ENCODE results near the gene ZCCHC14.
A peak's percentile ranks its signal among the peaks of the same experiment; 100 is the strongest.
"Not testable (repeated sequence)": the region's sequence is repeated elsewhere in the genome, so short reads cannot be mapped to it uniquely, and the experiment has no call there.

ZCCHC14 gene

DNA sequence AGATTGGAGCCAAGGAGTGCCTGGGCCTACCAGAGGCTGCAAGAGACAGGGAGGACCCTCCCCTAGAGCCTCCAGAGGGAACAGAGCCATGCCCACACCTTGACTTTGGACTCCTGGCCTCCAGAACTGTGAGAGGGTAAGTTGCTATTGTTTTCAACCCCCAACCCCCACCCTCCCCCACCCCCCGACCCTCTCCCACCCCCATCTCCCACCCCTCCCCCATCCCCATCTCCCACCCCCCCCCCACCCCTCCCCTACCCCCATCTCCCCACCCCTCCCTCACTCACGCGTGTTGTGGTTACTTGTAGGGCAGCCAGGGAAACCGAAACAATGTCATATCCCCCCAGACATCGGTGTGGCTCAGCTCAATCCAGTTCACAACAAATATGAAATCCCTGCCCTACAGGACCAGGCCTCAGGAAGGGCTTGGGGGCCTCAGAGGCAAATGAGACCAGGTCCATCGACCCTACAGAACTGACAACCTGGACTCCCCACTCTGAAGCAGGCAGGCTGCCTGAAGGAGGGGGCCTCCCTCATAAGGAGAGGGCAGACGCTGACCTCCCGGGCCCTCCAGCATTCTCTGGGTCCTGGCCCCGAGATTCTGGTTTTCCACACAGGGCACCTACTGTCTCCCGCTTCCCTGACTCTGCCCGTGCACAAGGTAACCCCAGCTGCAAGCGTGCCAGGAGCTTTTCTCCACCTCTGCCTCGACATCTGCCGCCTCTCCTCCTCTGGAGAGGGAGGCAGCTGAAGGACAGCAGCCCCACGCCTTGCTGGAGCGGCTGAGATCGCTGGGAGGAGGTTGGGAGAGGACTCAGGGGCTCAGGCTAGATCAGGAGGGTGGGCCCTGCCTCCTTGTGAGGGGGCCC, 3.0 kb upstream of the ZCCHC14 start:
- DNase-seq, result no peak

DNA sequence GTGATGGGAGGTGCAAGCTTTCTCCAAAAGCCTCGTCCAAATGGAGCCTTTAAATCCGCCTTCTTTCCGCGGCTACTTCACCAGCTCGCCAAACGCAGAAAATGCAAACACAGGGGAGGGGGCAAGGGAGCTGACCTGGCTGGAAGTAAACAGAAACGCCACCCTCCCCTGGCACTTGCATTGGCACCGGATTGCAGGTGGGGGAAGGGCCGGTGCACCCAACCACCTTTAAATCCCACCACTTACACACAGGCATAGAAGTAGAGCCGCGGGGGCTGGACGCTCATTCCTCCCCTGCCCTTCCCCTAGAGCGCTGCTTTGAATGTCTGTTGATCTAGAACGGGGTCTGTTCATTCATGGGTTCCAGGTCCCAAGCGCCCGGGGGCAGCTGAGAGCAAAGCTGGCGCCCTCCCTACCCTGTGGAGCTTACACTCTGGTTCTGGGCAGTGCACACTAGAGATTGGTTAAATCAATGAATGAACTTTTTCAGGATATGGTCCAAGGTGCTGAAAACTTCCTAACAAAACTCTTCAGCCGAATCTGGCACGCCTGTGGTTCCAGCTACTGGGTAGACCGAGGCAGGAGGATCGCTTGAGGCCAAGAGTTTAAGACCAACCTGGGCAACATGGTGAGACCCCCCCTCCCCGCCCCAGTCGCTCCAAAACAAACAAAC, 920 bp upstream of the ZCCHC14 start:
- no peak for DNase-seq

DNA sequence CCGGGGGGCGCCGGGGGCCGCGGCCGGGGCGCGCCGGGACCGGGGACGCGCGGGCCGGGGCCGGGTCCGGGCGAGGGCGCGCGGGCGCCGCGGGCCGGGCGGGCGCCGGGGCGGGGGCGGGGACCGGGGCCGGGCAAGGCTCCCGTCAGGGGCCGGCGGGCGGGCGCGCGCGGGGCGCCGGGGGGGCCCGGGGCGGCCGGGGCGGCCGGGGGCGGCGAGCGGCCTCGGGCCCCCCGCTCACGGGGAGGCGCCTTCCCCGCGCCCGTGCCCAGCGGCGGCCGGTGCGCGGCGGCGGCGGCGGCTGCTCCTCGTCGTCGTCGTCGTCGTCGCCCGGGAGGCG, 563 bp downstream of the ZCCHC14 start:
- DNase-seq, result no peak

DNA sequence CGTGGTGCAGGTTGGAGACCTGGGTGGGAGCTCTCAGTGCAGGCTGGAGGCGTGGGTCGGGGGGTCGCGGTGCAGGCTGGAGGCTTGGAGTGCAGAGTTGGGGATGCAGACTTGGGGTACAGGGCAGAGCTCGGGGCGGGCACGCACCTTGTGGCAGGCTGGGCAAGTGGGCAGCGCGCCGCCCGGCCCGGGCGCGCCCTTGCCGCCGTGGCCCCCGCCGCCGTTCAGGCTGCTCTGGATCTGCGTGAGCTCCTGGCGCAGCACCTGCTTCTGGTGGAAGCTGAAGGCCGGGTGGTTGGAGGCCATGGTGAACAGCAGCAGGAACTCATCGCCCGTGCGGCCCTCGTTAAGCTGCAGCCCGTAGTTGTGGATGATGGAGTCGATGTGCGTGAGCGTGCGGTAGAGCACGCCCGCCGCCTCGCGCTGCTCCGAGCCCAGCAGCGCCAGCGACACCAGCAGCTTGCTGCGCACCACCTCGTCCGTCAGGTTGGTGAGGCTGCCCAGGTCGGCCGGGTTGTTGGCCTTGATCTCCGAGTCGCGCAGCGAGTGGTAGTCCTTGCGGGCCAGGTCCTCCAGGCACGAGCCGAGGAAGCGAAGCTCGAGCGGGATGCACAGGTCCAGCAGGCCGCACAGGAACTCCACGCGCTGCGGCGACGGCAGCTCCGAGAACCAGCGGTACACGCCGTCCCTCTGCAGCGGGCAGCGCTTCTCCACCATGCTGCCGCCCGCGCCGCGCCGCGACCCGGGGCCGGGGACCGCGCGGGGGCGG, 1.1 kb downstream of the ZCCHC14 start:
- no peak for DNase-seq

DNA sequence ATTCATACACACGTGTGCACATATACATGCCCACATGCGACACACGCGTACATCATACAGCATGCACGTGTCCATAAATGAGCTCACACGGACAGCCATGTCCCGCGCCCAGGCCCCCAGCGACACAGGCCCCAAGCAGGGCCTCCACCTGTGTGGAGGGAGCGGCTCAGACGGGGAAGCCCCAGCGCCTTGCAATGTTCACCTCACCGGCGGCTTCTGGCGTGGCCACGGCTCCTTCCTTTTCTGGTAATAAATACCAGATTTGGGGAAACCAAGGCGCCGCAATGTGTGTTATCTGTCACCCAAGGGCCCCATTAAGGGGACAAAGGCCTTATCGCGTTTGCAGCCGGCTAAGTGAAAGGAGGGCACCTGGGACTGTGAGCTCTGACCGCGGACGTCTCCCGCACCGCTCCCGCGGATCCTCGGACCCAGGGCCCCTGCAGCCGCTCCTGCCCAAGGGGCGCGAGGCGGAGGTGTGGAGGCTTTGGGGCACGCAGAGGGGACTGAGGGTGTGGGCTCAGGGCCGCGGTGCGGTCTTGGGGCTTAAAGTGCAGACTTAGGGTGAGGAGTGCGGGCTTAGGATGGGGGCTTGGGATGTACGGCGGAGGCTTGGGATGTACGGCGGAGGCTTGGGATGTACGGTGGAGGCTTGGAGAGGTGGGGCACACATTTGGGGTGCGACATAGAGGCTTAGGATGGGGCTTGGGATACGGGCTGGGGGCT, 1.9 kb downstream of the ZCCHC14 start:
- not testable (repeated sequence) for DNase-seq

DNA sequence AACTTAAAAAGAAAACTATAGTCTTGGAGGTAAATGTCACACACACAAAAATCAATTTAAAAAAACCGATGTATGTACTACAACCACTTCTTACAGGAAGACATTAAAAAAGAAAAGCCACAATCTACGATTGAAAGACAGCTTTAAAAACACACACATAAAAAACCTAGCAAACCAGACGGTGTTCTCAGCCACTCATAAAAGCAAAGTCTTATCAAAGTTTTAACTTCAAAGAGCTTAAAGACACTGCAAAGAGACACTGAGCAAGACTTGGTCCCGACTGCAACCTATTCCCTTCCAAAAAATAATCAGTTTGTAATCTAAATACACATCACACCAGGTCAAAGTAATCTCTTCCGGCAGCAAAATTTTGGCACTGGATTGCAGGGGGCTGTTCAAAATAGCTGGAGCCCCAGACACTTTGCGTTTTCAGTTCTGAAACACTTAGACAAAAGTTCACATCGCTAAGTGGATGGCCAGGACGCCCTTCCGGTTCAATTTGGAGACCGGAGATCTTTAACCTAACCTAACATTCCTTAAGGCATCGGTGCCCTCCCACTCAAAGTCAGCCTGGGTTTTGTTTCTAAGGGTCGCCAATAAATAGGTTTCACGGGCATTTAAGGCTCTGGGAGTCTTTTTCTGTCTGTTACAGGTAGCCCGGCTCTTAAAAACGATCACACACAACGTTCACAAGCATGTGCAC, 2.6 kb downstream of the ZCCHC14 start:
- no peak for DNase-seq

DNA sequence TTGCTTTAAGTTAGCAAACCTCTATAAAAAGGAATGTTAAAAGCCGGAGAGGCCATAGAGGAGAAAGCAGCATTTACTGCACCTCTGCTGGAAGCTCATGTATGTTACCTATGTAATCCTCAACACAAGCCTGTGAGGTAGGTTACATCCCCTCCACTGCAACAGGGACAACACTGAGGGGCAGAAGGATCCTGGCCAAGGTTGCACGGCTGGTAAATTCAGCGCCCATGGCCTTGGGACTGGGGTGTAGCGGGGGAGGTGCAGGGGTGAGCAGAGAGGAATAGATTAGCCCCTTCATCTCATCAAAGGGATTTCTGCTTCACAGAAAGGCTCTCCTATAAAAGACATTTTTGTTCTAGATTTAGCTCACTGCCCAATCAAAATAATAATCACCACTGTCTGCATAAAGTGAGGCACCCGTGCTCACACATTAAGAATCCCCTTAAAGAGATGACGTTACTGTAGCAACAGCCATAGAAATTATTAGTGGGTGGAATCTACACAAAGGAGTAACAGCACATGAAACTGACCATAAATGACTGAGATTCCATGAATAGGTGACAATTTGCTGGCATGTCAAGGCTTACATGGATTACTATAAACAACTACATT, 3.3 kb downstream of the ZCCHC14 start:
- DNase-seq, result no peak

DNA sequence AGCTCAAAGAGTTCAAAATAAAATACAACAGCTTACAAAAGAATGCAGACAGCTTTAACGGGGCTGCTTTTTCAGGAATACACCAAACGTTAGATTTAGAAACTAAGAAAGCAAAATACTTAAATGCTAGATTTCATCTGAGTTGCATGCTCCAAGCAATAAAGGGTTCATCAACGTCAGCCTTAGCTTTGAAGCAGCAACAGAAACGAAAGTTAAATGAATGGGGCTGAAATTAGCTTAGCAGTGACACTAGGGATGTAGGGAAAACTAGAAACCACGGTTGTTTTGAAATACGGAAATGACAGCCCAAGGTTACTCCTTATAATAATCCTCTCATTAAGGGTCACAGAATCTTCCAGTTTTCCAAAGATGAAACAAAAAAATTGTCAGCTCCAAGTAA, 3.9 kb downstream of the ZCCHC14 start:
- DNase-seq, result not testable (repeated sequence)

DNA sequence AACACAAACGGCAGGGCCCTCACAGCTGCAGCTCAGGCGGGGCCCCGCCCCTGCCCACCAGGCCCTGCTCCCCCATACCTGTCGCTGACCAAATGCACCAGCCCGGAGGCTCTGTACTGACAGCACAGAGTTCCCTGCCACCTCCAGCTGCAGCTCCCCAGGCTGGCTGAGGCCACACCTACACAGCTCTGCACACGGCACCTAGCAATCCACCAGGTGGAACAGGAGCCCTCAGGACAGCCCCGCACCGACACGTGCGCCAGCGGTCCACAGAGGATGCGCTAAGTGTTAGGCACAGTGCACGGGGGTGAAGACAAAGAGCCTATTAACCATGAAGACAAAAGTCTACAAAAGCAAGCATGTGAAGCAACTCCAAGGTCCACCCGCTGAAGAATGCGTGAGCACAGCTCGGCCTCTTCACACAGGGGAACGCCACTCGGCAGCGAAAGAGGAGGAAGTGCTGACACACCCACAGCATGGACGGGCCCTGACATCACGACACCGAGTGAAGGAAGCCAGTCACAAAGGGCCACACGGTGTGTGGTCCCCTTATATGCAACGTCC, 5.4 kb downstream of the ZCCHC14 start:
- DNase-seq, result peak; percentile 40 to 69

DNA sequence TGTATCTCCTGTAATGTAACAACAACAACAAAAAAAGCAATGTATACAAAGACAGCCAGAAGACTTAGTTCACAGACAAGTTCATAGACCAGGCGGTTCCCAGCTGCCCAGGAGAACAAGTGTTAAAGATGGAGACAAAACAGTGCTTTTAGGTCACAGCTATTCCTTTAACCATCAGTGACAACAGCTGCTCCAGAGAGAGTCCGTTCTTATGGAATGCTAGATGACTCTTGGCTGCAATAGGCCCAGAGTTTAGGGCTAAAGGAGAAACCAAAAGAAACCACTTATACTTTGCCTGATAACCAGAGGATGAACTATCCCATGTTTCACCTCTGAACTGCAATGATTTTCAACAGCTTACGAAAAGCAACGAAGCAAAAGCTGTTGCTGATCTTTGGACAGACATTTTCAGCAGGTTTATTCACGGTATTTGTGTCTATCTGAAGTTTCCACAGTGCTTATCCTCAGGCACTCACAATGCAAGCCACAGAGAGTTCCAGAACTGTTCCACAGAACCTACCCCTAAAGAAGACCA, 6.0 kb downstream of the ZCCHC14 start:
- DNase-seq, result no peak

DNA sequence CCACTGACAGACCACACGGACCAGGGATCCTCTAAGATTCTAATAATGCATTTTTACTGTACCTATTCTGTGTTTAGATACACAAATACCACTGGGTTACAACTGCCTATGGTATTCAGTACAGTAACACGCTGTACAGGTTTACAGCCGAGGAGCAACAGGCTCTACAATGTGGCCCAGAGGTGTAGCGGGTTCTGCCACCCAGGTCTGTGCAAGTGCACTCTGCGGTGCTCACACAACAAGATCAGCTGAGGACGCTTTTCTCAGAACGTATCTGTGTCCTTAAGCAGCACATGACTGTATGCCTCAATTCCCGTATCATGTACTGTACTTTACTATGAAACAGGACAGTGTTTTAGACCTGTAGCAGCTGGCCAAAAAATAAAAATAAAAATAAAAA, 6.5 kb downstream of the ZCCHC14 start:
- DNase-seq, result no peak

DNA sequence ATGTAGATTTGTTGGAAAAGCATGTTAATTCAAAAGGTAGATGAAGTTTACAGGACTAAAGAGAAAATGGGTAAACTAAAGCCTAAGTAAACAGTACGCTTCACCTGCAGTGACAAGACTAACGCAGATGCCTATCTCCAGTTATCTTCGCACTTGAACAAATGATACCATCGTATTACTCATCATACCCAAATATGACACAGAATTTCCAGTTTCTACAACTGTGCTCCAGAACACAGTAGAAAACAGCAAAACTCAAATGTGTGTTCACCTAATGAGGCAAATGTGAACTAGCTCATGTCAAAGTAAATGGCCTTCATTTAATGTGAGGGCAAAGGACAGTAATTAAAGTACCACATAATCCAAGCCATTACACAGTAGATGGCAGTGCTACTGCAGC, 7.0 kb downstream of the ZCCHC14 start:
- DNase-seq, result not testable (repeated sequence)

DNA sequence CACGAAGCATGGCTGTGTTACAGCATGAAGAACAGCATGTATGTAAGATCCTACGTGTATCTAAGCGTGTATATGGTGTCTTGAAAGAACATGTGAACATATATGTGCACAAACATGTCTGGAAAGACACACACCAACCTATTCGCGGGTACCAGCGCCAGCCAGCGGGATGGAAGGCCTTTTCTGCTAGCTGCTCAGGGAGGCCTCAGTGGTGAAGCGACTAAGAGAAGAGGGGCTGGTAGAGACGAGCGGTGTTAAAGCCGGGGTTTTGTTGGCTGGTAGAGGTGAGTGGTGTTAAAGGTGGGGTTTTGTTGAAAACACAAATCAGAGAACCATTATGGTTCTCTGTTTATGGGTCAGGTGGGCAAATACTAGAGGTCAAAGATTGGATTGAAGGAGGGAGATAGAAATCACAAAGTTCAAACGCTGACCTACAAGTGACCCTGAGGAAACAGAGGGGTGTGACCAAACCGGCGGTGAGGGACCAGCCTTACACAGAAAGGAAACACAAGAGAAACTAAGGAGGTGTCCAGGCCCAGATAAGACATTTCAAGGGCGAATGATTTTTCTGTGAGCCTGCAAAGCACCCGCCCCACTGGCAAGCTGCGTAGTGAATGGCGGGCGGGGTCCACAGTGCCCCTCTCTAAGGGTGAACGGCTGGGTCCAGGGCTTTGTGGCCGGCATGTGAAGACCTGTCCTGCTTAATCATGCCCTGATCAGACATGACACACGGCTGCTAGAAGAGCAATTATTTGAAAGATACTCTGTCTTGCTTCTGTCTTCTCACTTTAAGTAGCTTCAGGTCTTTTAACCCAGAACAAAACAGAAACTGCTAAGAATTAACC, 8.1 kb downstream of the ZCCHC14 start:
- no peak for DNase-seq

DNA sequence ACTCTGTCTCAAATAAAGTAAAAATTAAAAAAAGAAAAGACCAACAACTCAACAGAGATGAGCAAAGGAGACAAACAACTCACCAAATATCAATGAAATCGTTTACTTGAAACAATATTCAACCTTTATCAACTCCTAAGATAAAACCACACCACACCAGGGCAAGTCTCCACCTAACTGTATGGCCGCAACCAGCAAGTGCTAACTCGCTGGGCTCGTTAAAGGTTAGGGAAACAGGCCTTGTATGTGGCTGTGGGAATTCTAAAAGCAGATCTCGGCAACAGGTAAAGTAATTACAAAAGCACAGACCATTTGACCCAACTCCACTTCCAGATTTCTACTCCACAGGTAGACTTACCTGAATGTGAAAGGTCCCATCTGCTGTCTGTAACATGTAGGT, 9.3 kb downstream of the ZCCHC14 start:
- DNase-seq, result no peak

DNA sequence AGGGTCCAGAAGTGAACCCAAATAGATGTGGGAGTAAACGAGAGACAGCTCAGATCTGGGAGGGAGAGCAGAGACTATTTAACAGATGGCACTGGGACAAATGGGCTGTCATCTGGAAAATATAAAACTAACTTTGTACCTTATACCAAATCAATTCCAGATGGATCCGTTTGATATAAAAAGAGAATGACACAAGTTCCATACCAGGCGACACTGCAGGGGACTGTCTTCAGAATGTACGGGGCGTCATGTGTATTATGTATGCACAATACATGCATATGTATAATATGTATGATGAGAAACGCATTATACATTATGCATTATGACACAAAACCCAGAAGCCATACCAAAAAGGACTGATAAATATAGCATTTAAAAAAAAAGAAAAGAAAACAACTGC, 10.2 kb downstream of the ZCCHC14 start:
- not testable (repeated sequence) for DNase-seq

DNA sequence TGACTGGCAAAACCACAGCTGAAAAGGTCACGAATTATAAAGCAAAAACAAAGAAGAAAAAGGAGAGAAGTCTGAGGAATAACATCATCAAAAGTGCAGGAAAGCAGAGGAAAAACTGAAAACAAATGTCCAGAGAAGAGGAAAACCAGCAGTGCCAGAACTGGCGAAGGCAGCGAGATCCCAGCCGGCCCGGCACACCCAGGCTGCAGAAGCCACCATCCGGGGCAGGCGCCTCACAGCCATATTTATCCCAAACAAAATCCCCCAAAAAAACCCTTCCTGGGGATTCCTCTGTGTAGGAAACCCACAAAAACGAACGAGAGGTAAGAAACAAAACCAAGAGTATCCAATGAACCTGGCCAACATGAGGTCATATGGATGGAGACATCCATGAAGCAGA, 10.6 kb downstream of the ZCCHC14 start:
- DNase-seq, result no peak

DNA sequence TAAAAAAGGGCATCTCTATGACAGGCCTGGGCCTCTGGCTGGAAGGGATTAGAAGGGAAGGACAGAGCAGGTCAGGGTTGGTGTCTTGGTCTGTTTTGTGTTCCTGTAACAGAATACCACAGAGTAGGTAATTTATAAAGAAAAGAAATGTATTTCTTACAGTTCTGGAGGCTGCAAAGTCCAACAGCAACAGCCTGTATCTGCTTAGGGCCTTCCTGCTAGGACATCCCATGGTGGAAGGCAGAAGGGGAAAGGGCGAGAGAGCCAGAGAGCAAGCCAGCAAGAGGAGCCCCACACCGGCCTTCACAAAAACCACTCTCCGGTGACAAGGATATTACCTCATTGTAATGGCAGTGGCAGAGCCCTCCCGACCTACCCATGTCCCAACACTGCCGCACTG, 11.1 kb downstream of the ZCCHC14 start:
- DNase-seq, result not testable (repeated sequence)

DNA sequence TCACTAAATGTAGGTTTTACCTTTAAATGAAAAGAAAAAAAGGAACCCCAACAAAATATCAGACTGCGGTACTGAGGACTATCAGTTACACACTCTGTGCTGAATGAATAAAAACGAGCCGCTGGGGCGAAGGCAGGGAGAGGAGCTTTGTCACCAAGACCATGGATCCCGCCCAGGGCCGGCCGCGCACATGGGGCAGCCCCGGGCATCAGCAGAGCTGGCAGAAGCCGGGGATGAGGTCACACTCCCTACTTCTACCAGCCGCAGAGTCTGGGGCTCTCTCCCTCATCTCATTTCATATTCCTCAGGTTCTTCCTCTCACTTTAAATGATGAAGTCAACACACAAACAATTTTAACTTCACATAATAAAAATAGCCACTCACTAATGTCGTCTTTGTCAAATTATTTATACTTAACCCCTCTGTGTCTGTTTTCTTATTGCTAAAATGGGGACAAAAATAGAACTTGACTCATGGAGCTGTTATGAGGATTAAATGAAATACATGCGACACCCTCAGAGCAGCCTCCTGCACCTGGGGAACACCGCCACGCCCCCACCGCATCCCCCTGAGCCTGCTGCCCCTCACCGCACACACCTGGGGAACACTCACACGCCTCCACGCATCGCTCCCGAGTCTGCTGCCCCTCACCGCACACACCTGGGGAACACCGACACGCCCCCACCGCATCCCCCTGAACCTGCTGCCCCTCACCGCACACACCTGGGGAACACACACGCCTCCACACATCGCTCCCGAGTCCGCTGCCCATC, 15.4 kb downstream of the ZCCHC14 start:
- not testable (repeated sequence) for DNase-seq

DNA sequence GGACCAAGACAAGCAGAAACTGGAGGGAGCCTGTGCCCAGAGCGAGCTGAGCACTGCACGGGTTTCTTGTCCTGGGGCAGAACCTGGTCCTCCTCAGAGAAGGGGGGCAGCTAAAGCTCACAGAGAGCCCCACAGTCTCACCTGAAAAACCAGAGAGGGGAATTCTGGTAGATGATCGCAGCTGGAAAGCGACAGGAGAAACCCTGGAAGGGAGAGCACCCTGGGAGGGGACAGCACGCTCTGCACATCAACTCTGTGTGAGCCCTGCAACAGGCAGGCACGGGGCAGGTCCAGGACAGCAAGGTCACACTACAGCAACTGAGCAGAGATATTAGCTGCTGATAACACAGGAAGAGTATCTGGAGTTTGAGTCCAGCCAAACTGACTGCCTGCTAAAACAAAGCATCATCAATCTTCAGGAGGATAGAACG, 18.2 kb downstream of the ZCCHC14 start:
- no peak for DNase-seq

All from NCI-H187 (cell line).